ENCODE measurements around the gene ZFHX3.
"Not testable (repeated sequence)": the region's sequence is repeated elsewhere in the genome, so short reads cannot be mapped to it uniquely, and the experiment has no call there.

Gene ZFHX3

GRCh38 chr16:72992142-72992601, 55.8 kb downstream of the ZFHX3 start:
- DNase-seq, result no peak

GRCh38 chr16:72991644-72992043, 56.3 kb downstream of the ZFHX3 start:
- no peak for DNase-seq

GRCh38 chr16:72991211-72991610, 56.7 kb downstream of the ZFHX3 start:
- no peak for DNase-seq

- DNase-seq, result no peak
Measured at GRCh38 chr16:72990571-72990970, 57.4 kb downstream of the ZFHX3 start.

GRCh38 chr16:72989579-72990551, 58.1 kb downstream of the ZFHX3 start:
- no peak for DNase-seq

- DNase-seq, result not testable (repeated sequence)
Measured at GRCh38 chr16:72989203-72989578, 58.7 kb downstream of the ZFHX3 start.

- no peak for DNase-seq
Measured at GRCh38 chr16:72988569-72988968, 59.4 kb downstream of the ZFHX3 start.

GRCh38 chr16:72987480-72987901, 60.4 kb downstream of the ZFHX3 start:
- DNase-seq, result no peak

- no peak for DNase-seq
Measured at GRCh38 chr16:72985995-72986394, 61.9 kb downstream of the ZFHX3 start.

- no peak for DNase-seq
Measured at GRCh38 chr16:72985148-72985941, 62.6 kb downstream of the ZFHX3 start.

- no peak for DNase-seq
Measured at GRCh38 chr16:72983728-72984350, 64.1 kb downstream of the ZFHX3 start.

- no peak for DNase-seq
Measured at GRCh38 chr16:72983241-72983640, 64.7 kb downstream of the ZFHX3 start.

GRCh38 chr16:72979974-72980373, 68.0 kb downstream of the ZFHX3 start:
- DNase-seq, result no peak

- no peak for DNase-seq
Measured at GRCh38 chr16:72978212-72978611, 69.7 kb downstream of the ZFHX3 start.

- DNase-seq, result no peak
Measured at GRCh38 chr16:72977127-72977526, 70.8 kb downstream of the ZFHX3 start.

GRCh38 chr16:72976438-72977064, 71.4 kb downstream of the ZFHX3 start:
- no peak for DNase-seq

GRCh38 chr16:72975809-72976437, 72.0 kb downstream of the ZFHX3 start:
- DNase-seq, result no peak

- no peak for DNase-seq
Measured at GRCh38 chr16:72974142-72974769, 73.7 kb downstream of the ZFHX3 start.

- DNase-seq, result no peak
Measured at GRCh38 chr16:72972878-72973571, 74.9 kb downstream of the ZFHX3 start.

- DNase-seq, result no peak
Measured at GRCh38 chr16:72971370-72971769, 76.6 kb downstream of the ZFHX3 start.

- DNase-seq, result no peak
Measured at GRCh38 chr16:72970656-72971055, 77.3 kb downstream of the ZFHX3 start.

All from GOT3 (cell line).